ENCODE measurements around the gene TEX52.

TEX52 gene

DNA sequence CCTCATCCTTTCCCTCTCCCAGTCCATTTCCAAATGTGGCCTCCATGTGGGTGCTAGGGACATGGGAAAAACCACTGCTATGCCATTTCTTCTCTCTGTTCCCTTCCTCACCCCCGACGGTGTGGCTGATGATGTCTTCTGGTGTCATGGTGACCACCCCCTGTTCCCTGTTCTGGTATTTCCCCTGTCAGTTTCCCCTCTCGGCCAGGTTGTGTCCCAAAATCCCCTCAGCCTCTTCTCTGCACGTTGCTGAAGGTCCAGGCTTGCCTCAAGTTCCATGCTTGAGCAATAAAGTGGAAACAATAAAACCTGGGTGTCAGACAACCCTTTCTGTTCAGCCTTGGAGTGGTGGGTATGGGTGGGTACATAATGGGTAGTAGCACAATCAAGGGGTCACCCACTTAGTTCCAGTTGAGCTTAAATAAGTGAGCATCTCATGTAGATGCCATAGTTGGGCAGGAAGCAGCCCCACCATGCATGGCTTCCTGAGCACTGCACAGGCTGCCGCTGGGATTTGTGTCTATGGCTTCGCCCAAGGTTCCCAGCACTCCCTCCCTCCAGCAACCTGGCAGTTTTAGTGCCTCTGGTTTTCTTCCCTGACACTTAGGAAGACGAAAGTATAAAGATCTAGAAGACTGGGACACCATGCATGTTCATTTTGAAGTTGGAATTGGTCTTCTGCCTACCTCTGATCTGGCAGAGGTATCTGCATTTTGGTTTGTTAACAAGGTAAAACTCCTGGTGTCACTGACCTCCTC, 53.0 kb downstream of the TEX52 start:
- FAIRE-seq (peak; percentile 5), DNase-seq (ENCODE audit: extremely low spot score, insufficient read length, low read depth) (no peak)

DNA sequence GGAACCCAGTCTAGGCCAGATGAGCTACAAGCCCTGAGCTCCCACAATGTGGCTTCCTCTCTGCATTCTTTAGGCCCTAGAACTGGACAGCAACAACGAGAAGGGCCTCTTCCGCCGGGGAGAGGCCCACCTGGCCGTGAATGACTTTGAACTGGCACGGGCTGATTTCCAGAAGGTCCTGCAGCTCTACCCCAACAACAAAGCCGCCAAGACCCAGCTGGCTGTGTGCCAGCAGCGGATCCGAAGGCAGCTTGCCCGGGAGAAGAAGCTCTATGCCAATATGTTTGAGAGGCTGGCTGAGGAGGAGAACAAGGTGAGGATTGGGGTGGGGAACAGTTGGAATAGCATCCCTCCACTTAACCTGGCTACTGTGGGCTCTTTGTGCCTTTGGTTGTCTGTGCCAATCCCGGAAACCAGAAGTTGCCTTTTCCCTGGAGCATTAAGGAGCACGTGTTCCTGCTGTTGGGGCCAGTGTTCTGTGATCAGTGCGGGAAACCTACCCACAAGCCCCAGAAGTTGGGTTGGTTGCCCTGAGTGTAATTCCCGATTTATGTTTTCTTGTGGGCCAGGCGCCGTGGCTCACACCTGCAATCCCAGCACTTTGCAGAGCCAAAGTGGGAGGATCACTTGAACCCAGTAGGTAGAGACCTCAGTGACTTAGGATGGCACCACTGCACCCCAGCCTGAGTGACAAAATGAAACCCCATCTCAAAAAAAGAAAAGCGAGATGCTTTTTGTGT, 55.6 kb downstream of the TEX52 start:
- FAIRE-seq = no peak

DNA sequence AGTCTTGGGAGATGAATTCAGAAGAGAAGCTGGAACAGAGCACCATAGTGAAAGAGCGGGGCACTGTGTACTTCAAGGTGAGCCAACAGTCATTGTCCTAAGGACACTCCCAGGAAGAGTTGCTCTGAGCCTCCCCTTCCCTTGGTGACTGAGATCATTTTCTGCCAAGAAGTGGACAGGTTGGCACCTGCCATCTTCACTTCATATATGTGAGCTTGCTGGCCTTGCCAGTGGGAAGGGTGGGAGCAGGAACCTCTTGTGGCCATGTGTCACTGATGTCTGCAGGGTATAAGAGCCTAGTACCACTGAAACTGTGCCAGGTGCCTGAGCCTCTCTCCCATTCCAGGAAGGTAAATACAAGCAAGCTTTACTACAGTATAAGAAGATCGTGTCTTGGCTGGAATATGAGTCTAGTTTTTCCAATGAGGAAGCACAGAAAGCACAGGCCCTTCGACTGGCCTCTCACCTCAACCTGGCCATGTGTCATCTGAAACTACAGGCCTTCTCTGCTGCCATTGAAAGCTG, 56.7 kb downstream of the TEX52 start:
- no peak for DNase-seq (ENCODE audit: extremely low spot score, insufficient read length, low read depth)
- FAIRE-seq = no peak

More for the DNA sequence above, 55.6 kb downstream of the TEX52 start:
- DNase-seq (ENCODE audit: extremely low spot score, insufficient read length, low read depth) = no peak

Measured in GM18507 (cell line).